Testis (tissue), 2 donors: ENCODE data around the gene OSBPL9.

Experiments used
- CTCF ChIP-seq, 3 experiments: fragments of 450-650 bp in 2 of 3; fragments of 200-600 bp in 1 of 3; sonication (generic) in 1 of 3; IDR thresholded peaks; one replicate each; pipeline ENCODE4 v1.5.1; 2016 to 2019; ENCODE audit warnings: antibody characterized with exemption in 3 of 3, mild to moderate bottlenecking in 2 of 3, moderate library complexity in 1 of 3
- POLR2A ChIP-seq: fragments of 450-650 bp; IDR thresholded peaks from one replicate; pipeline ENCODE4 v1.6.1; 2017; ENCODE audit warnings: antibody characterized with exemption, mild to moderate bottlenecking, moderate library complexity

GRCh38 chr1:51750218-51750617 is 133.3 kb downstream of the OSBPL9 start:
- TF ChIP-seq POLR2A (no peak), CTCF (IDR thresholded peaks at IDR 0.05) (no peak)
